Measurements from ENCODE around the gene HTR1D.
"Not testable (repeated sequence)": the region's sequence is repeated elsewhere in the genome, so short reads cannot be mapped to it uniquely, and the experiment has no call there.

- TF ChIP-seq CTCF (IDR thresholded peaks at IDR 0.05 in 2 of 3, conservative IDR thresholded peaks at IDR 0.05 in 1 of 3; ENCODE audit: borderline replicate concordance in 1 of 3, insufficient read depth in 1 of 3, low read depth in 2 of 3, low read length in 2 of 3); REST (IDR thresholded peaks at IDR 0.05; ENCODE audit: low read depth); ZFX (IDR thresholded peaks at IDR 0.05); POLR2AphosphoS5 (IDR thresholded peaks at IDR 0.05; ENCODE audit: low read depth, low read length); ZNF274 (IDR thresholded peaks at IDR 0.05; ENCODE audit: low read depth, low read length); POLR2A (IDR thresholded peaks at IDR 0.05; ENCODE audit: borderline replicate concordance, extremely low read depth, insufficient read depth, insufficient read length); CEBPB (IDR thresholded peaks at IDR 0.05; ENCODE audit: low read depth); SRF (IDR thresholded peaks at IDR 0.05; ENCODE audit: low read depth); RAD21 (IDR thresholded peaks at IDR 0.05; ENCODE audit: low read depth): not testable (repeated sequence)
These were observed 28.3 kb downstream of the HTR1D start for GRCh38 chr1:23188936-23189452.
